ENCODE results near the gene TLDC2. TPM values are rescaled to one million over a fixed set of nuclear protein-coding genes. Genes with fewer than 3 reads are reported as not detected.

The TLDC2 gene
- total RNA-seq, 1 donor = not detected

DNA sequence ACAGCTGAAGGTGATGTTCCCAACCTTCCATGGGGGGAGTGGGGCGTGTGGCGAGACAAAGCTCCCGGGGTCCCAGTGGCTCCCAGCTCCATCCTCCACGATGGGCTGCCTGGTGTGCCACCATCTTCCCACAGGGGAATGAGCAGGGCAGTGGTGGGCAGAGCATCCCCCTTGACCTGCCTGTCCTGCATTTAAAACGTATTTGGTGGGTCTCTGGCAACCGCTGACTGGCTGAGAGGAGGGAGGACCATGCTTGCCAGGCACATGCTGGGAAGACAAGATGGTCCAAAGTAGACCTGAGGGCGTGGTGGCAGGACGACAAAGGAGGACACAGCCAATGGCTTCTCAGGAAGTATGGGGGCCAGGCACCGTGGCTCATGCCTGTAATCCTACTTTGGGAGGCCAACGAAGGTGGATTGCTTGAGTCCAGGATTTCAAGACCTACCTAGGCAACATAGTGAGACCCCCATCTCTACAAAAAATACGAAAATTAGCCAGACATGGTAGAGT, 4.9 kb downstream of the TLDC2 start:
- H4K20me1 ChIP-seq (ENCODE audit: insufficient read depth, low read length) = no peaks in the 10 kb centered on the region
- peaks cover 4% of the 10 kb centered on the region for H3K27me3 ChIP-seq (ENCODE audit: insufficient read depth, low read length)
- no peak overlapping the region for H3K4me2 ChIP-seq (ENCODE audit: insufficient read depth, low read length)
- DNase-seq (ENCODE audit: insufficient read length, low spot score, missing footprints) = no peak
- H3K27ac ChIP-seq (ENCODE audit: low read depth, low read length) = no peak overlapping the region
- H3K9me3 ChIP-seq (ENCODE audit: low read depth, low read length) = no peaks in the 10 kb centered on the region
- TF ChIP-seq, protein P1, sequence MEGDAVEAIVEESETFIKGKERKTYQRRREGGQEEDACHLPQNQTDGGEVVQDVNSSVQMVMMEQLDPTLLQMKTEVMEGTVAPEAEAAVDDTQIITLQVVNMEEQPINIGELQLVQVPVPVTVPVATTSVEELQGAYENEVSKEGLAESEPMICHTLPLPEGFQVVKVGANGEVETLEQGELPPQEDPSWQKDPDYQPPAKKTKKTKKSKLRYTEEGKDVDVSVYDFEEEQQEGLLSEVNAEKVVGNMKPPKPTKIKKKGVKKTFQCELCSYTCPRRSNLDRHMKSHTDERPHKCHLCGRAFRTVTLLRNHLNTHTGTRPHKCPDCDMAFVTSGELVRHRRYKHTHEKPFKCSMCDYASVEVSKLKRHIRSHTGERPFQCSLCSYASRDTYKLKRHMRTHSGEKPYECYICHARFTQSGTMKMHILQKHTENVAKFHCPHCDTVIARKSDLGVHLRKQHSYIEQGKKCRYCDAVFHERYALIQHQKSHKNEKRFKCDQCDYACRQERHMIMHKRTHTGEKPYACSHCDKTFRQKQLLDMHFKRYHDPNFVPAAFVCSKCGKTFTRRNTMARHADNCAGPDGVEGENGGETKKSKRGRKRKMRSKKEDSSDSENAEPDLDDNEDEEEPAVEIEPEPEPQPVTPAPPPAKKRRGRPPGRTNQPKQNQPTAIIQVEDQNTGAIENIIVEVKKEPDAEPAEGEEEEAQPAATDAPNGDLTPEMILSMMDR (IDR thresholded peaks at IDR 0.05; ENCODE audit: extremely low read depth, low read depth, low read length) = no peak
- H3K4me3 ChIP-seq (ENCODE audit: insufficient read depth, low read length) = no peak overlapping the region
- H3K79me2 ChIP-seq (ENCODE audit: insufficient read depth, low read length) = no peaks in the 10 kb centered on the region
- no peaks in the 10 kb centered on the region for H3K36me3 ChIP-seq (ENCODE audit: insufficient read depth, low read length)
- no peaks in the 10 kb centered on the region for H3K4me1 ChIP-seq (ENCODE audit: insufficient read depth, low read length)
- H2AFZ ChIP-seq (ENCODE audit: low read length) = no peak overlapping the region

DNA sequence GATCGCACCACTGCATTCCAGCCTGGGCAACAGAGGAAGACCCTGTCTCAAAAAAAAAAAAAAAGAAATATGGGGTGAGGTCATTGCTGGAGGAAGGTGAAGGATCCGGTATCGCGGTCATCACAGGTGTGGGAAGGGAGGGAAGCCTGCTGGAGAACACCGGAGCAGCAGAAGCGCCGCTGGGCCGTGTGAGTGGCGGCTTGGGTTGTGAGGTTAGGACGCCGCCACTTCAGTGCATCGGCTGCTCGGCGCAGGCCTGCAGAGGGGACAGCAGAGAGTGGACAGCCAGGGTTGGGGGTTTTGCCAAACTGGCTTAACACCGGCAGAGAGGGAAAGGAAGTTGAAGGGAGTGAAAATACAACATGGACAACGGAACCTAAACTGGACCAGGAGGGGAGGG, 5.4 kb downstream of the TLDC2 start:
- H3K9me3 ChIP-seq (ENCODE audit: low read depth, low read length) = no peaks in the 10 kb centered on the region
- H3K27me3 ChIP-seq (ENCODE audit: insufficient read depth, low read length) = peaks cover 4% of the 10 kb centered on the region
- H4K20me1 ChIP-seq (ENCODE audit: insufficient read depth, low read length) = no peaks in the 10 kb centered on the region
- no peaks in the 10 kb centered on the region for H3K36me3 ChIP-seq (ENCODE audit: insufficient read depth, low read length)
- DNase-seq (ENCODE audit: insufficient read length, low spot score, missing footprints) = peak; percentile 21
- H3K4me3 ChIP-seq (ENCODE audit: insufficient read depth, low read length) = no peak overlapping the region
- no peak overlapping the region for H3K27ac ChIP-seq (ENCODE audit: low read depth, low read length)
- TF ChIP-seq, protein P1 (IDR thresholded peaks at IDR 0.05; ENCODE audit: extremely low read depth, low read depth, low read length) = no peak
- H2AFZ ChIP-seq (ENCODE audit: low read length) = no peak overlapping the region
- no peaks in the 10 kb centered on the region for H3K4me1 ChIP-seq (ENCODE audit: insufficient read depth, low read length)
- H3K79me2 ChIP-seq (ENCODE audit: insufficient read depth, low read length) = no peaks in the 10 kb centered on the region
- no peak overlapping the region for H3K4me2 ChIP-seq (ENCODE audit: insufficient read depth, low read length)

DNA sequence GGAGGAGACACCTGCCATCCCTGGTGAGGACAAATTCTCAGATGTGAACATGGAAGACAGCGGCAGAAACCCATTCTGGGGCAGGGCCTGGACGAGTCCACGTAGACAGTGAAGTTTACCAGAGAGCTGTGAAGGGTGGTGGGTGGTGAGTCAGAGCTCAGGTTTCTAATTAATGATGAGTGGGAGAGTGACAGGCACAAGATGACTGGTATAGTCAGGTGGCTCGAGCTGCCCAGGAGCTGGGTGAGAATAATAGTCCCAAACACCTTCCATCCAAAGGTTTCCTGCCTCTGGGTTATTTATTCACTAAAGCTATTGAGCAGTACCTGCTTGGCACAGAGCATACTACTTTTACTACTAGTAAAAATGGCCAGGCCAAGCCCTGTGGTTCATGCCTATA, 6.0 kb downstream of the TLDC2 start:
- Histone ChIP-seq H3K9me3 (ENCODE audit: low read depth, low read length) (no peaks in the 10 kb centered on the region), H2AFZ (ENCODE audit: low read length) (no peak overlapping the region)

DNA sequence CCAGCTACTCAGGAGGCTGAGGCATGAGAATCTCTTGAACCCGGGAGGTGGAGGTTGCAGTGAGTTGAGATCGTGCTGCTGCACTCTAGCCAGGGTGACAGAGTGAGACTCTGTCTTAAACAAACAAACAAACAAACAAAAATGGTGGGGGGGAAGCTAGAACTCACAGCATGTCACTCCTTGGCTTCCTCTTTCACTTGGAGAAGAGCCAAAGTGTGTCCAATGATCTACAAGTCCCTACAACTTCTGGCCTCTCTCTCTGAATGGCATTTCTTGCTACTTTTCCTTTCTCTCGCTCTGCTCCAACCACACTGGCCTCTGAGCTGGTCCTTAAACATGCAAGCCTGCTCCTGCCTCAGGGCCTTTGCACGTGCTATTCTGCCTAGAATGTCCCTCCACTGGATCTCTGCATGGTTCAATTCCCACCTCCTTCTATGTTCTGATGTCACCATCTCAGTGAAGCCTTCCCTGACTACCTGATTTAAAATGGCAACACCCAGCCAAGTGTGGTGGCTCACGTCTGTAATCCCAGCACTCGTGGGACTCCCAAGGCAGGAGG, 8.1 kb downstream of the TLDC2 start:
- no peak overlapping the region for H2AFZ ChIP-seq (ENCODE audit: low read length)
- H3K4me1 ChIP-seq (ENCODE audit: insufficient read depth, low read length) = peaks cover 7% of the 10 kb centered on the region
- no peaks in the 10 kb centered on the region for H3K9me3 ChIP-seq (ENCODE audit: low read depth, low read length)
- H3K4me2 ChIP-seq (ENCODE audit: insufficient read depth, low read length) = no peak overlapping the region
- DNase-seq (ENCODE audit: insufficient read length, low spot score, missing footprints) = no peak
- peaks cover 4% of the 10 kb centered on the region for H3K27me3 ChIP-seq (ENCODE audit: insufficient read depth, low read length)
- H4K20me1 ChIP-seq (ENCODE audit: insufficient read depth, low read length) = no peaks in the 10 kb centered on the region
- TF ChIP-seq, protein P1 (IDR thresholded peaks at IDR 0.05; ENCODE audit: extremely low read depth, low read depth, low read length) = no peak
- H3K79me2 ChIP-seq (ENCODE audit: insufficient read depth, low read length) = no peaks in the 10 kb centered on the region
- H3K36me3 ChIP-seq (ENCODE audit: insufficient read depth, low read length) = no peaks in the 10 kb centered on the region
- no peak overlapping the region for H3K27ac ChIP-seq (ENCODE audit: low read depth, low read length)
- no peak overlapping the region for H3K4me3 ChIP-seq (ENCODE audit: insufficient read depth, low read length)

More for the DNA sequence above, 6.0 kb downstream of the TLDC2 start:
- TF ChIP-seq, protein P1 (IDR thresholded peaks at IDR 0.05; ENCODE audit: extremely low read depth, low read depth, low read length) = no peak
- Histone ChIP-seq H3K4me3 (ENCODE audit: insufficient read depth, low read length) (no peak overlapping the region), H3K4me2 (ENCODE audit: insufficient read depth, low read length) (no peak overlapping the region), H3K27ac (ENCODE audit: low read depth, low read length) (no peak overlapping the region), H3K79me2 (ENCODE audit: insufficient read depth, low read length) (no peaks in the 10 kb centered on the region), H3K36me3 (ENCODE audit: insufficient read depth, low read length) (no peaks in the 10 kb centered on the region), H3K27me3 (ENCODE audit: insufficient read depth, low read length) (peaks cover 4% of the 10 kb centered on the region), H4K20me1 (ENCODE audit: insufficient read depth, low read length) (no peaks in the 10 kb centered on the region), H3K4me1 (ENCODE audit: insufficient read depth, low read length) (no peaks in the 10 kb centered on the region)
- DNase-seq (ENCODE audit: insufficient read length, low spot score, missing footprints) = peak; percentile 72

All from osteoblast (primary cell).